Astrocyte (in vitro differentiated cells and primary cell): ENCODE data around the gene FOXE3.

Source experiments
- EZH2 ChIP-seq: IDR thresholded peaks from 2 replicates; pipeline ENCODE4 v1.6.1; 2012; ENCODE audit warnings: mild to moderate bottlenecking, low read length, inconsistent platforms; ENCODE audit not compliant: insufficient read depth
- TF ChIP-seq, protein P1 (sequence below): IDR thresholded peaks from 2 replicates; pipeline ENCODE4 v1.5.1; 2011; ENCODE audit warnings: low read depth, mild to moderate bottlenecking, inconsistent platforms, low read length, moderate library complexity; ENCODE audit not compliant: insufficient read depth

DNA sequence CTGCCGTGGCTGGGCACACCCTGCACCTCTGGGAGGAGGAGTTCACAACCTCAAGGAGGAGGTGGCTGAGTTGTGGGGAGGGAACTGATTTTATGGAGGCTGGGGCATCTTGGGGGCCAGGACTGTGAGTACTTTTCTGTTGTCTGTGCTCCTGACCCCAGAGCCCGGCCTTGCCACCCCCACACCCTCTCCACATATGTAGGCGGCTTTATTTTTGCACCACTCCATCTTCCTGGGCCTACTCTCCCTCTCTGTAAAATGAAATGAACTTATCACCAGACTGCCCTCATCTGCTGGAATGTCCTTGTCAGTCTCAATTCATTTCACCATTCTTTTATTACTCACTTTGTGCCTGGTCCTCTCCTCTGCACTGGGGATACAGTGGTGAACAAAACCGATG lies 34.5 kb downstream of the FOXE3 start:
- TF ChIP-seq, protein P1, sequence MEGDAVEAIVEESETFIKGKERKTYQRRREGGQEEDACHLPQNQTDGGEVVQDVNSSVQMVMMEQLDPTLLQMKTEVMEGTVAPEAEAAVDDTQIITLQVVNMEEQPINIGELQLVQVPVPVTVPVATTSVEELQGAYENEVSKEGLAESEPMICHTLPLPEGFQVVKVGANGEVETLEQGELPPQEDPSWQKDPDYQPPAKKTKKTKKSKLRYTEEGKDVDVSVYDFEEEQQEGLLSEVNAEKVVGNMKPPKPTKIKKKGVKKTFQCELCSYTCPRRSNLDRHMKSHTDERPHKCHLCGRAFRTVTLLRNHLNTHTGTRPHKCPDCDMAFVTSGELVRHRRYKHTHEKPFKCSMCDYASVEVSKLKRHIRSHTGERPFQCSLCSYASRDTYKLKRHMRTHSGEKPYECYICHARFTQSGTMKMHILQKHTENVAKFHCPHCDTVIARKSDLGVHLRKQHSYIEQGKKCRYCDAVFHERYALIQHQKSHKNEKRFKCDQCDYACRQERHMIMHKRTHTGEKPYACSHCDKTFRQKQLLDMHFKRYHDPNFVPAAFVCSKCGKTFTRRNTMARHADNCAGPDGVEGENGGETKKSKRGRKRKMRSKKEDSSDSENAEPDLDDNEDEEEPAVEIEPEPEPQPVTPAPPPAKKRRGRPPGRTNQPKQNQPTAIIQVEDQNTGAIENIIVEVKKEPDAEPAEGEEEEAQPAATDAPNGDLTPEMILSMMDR: no peak
- no peak for TF ChIP-seq EZH2
